Esophagus mucosa (tissue), 1 donor: Measurements from ENCODE around the gene SBNO2. TPM values are rescaled to one million over a fixed set of nuclear protein-coding genes. Genes with fewer than 3 reads are reported as not detected.

Source experiments
- ATAC-seq: fragments of 200-7000 bp; cut with Tn5 transposase; one replicate; pipeline ENCODE4 v1.9.1; 2020
- total RNA-seq: library from RNA; stranded (reverse); gene quantifications from one replicate; pipeline ENCODE4 v1.2.4, GENCODE V29; 2023
- donor health status: DM: yes; HTN: yes; CAD: no.

SBNO2 gene
- total RNA-seq, 1 donor from 2014 or later: 67.5 TPM

DNA sequence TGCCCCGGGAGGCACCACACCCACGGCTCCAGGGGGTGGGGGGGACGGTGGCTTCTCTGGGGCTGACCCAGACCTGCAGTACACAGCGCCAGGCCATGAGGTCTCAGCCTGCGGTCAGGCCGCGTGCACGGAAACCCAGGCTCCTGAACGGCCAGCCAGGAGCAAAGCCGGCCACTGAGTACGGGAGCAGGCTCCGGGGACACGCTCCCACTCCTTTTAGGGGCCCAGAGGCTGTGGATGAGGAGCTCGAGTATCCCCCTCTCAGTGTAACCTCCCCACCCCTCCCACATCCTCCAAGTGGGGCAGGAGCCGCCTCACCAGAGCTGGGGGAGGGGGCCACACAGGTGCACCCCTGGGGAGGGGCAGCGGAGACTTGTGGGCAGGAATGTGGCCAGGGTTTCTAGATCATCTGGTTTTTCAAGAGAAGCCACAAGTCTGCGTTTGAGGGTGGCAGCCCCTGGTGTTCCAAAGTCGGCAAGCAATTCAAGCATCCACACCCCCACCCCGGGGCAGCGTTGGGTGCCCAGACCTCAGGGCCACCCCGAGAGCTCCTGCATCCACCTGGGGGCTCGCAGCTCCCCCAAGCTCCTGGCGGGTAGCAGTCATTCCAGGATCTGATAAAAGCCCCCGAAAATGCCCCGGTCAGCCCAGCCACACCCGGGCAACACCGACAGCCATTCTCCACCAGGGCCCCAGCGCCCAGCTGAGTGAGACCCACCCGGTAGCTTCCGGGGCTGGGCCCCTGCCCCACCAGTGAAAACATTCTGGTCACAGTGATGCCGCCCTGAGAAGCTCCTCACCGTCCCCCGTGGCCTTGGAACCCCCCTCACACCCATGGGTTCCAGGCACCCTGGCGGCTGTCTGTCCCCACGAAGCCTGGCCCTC lies 6.1 kb downstream of the SBNO2 start:
- ATAC-seq: peak; percentile 14

DNA sequence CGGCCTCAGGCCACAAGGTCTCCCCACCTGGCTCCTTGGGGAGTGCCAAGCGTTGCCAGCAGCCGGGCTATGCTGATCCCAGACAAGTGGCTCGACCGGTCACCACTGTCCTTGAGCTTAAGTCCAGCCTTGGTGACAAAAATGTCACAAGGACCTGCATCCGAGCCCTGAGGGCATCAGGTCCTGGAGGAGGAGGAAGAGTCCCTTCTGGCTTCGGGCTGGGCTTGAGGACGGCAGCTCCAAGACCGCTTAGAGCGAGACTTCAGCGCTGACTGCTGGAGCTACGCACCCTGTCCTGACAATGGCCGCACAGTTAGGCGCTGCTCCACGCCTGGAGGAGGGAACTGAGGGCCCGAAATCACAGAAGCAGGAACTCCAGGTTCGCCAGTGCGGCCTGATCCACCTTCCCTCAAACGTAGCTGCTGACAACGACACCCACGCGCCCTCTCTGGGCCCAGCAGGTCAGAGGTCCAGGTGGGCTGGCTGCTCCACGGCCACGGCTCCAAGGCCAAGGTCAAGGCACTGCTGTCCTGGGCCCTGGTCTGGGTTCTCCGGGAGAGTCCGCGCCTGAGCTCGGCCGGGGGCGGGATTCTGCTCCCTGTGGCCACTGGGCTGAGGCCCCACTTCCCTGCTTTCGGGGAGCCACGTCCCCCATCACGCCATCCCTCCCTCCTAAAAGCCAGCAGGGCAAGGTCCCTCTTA lies 7.0 kb downstream of the SBNO2 start:
- ATAC-seq: peak; percentile 5

DNA sequence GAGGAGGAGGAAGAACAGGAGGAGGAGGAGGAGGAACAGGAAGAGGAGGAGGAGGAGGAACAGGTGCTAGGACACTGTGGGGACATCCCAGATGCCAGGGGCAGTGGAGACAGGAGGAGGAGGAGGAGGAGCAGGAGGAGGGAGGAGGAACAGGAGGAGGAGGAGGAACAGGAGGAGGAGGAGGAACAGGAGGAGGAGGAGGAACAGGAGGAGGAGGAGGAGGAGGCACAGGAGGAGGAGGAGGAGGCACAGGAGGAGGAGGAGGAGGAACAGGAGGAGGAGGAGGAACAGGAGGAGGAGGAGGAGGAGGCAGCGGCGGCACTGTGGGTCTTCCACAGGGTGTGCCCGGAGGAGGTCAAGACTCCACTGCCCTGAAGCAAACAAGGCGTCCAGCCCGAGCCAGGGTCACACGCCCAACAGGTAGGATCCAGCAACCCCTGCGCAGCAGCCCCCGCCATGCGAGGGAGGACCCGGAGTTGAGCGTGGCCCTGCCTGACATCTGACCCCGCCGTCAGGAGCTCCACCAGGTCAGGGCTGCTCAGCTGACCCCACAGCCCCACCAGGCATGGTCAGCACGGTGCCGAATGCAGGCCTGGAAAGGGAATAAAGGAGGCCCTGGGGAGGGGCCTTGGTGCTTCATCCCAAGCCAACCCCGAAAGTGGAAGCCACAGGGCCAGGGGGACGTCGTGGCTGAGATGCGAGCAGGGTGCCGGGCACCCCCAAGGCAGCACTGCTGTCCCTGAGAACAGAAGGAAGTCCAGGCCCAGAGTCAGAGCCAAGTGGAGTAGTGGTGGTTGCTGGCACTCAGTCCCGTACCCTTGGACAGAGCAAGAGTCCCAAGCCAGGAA lies 9.2 kb downstream of the SBNO2 start:
- ATAC-seq: no peak

DNA sequence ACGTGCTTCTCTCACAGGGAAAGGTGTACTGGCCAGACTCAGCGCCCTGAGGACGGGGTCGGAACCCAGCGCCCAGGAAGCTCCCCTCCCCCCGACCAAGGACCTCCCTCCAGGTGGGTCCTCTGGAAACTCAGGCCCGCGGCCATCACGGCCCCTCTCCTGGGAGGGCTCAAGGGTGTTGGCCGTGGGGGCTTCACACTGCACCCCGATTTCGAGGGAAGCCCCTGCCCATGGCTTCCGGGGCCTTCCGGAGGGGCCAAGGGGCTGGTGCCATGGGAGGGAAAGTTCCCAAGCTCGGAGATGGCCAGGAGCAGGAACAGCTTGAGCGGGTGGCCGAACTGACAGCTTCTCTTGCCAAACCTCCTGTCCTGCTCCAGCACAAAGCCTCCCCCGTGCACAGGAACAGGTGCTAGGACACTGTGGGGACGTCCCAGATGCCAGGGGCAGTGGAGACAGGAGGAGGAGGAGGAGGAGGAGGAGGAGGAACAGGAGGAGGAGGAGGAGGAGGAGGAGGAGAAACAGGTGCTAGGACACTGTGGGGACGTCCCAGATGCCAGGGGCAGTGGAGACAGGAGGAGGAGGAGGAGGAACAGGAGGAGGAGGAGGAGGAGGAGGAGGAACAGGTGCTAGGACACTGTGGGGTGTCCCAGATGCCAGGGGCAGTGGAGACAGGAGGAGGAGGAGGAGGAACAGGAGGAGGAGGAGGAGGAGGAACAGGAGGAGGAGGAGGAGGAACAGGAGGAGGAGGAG lies 10.0 kb downstream of the SBNO2 start:
- ATAC-seq: peak; percentile 10

DNA sequence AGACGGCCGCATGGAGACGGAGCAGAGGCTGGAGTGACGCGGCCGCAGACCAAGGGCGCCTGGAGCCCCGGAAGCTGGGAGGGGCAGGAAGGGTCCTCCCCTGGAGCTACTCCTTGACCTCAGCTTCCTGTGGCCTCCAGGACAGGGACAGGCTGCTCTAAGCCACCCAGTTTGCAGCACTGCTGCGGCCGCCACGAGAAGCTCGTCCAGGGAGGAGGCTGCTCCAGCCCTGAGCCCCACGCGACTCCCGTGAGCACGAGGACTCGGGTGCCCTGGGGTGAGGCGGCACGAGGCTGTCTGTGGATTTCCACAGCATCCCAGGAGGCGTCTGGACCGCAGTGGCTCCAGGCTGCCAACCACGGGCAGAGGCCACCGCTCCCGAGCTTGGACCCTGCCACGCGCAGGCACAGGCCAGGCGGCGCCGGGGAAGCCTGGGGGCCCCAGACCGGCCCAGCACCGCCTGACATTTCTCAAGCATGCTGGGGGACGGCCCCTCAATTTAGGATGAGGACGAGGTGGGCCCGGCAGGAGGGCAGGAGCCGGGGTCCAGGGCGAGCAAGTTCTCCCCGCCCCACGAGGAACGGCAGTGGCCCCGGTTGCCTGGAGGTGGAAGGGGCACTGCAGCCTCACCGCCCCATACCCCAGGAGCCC lies 10.7 kb downstream of the SBNO2 start:
- no peak for ATAC-seq

DNA sequence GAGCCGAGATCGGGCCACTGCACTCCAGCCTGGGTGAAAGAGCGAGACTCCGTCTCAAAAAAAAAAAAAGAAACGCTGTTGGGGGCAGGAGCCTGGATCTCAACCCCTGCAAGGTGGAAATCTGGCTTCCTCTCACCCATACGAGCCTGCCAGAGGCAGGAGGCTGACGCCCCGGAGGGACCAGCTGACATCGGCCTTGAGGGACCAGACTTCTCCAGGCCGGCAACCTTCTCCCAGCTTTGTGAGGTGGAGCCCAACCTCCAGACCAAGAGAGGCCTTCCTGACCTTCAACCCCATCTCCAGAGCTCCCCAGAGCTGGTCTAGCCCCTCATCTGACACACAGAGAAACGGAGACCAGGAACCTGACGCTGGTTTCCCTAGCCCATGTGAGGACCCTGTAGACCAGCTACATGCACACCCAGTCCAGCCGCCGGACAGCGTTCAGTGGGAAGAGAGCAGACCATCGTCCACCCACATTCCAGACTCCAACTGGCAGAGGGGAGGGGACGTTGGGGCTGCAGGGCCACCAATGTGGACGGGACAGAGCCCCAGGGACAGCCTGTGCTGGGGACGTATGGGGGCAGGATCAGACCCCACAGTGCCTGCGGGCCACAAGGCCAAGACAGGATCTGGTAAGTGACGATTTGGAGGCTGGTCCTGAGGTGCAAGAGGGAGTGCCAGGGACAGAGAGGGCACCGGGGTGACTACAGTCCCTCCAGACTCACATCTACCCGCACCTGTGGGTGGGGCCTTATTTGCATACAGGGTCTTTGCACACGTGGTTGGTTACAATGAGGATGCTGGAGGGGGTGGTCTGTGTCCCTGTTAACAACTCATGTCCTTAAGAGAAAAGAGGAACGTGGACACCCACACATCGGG lies 11.4 kb downstream of the SBNO2 start:
- no peak for ATAC-seq

DNA sequence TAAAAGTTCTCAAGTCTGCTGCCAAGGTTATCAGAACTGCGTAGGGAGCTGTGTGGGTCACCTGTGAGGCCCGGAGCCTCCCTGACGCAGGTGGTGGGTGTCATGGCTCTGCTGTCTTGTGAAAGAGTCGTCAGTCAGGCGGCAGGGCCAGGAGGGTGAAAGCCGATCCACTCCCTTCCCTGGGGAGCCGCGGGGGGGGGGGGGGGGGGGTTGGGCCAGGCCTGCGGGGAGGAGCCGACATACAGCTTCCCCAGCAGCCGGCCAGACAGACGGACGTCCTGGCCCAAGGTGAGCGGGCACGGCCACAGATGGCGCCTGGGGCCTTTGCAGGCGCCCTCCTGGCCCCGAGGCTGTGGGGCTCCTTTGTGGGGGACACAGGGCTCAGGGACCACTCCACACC lies 12.4 kb downstream of the SBNO2 start:
- peak; percentile 74 for ATAC-seq

DNA sequence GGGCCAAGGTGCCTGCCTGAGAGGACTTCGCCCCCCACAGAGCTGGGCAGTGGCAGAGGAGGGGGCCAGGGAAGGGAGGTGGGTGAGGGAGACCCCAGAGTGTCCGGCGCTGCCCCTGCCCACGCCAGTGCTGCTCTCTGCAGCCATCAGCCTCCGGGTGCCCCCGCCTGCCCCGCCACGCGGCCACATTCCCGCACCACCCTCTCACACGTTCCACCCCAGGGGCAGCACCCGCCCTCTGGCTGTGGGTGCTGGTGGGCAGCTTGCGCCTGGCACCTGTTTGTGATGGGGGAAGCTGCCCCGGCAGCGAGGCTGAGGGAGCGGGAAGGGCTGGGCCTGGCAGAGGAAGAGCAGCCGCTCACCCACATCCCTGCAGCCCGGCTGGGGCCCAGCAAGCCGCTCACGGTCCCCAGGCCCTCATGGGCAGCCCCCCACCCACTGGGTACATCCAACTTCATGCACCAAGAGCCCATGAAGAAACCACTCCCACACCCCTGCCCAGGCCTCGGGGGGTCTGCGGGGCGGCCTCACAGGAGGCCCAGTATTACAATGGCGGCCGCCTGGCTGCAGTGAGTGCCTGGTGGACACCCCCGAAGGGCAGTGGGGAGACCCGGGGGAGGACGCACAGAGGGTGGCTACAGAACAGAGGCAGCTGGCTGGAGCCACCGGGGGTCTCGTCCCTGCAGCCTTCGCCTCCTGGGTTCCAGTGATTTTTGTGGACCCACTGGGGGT lies 14.0 kb downstream of the SBNO2 start:
- no peak for ATAC-seq

DNA sequence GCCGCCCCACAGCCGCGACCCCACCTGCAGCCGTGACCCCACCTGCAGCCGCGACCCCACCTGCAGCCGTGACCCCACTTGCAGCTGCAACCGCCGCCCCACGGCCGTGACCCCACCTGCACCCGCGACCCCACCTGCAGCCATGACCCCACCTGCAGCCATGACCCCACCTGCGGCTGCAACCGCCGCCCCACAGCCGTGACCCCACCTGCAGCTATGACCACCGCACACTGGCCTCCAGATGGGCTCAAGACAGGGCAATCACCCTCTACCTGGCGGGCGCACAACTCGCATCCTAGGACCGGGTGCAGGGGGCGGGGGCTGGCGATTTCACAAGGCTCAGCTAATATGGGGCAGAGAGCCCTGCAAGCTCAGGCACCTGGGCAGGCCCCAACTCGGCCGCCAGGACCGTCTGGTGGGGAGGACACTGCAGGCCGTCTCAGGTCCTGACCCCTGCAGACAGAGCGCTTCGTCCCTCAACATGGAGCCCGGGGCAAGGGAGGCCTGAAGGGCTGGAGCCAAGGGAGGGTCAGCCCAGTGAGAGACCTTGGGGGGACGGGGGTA lies 15.1 kb downstream of the SBNO2 start:
- no peak for ATAC-seq

DNA sequence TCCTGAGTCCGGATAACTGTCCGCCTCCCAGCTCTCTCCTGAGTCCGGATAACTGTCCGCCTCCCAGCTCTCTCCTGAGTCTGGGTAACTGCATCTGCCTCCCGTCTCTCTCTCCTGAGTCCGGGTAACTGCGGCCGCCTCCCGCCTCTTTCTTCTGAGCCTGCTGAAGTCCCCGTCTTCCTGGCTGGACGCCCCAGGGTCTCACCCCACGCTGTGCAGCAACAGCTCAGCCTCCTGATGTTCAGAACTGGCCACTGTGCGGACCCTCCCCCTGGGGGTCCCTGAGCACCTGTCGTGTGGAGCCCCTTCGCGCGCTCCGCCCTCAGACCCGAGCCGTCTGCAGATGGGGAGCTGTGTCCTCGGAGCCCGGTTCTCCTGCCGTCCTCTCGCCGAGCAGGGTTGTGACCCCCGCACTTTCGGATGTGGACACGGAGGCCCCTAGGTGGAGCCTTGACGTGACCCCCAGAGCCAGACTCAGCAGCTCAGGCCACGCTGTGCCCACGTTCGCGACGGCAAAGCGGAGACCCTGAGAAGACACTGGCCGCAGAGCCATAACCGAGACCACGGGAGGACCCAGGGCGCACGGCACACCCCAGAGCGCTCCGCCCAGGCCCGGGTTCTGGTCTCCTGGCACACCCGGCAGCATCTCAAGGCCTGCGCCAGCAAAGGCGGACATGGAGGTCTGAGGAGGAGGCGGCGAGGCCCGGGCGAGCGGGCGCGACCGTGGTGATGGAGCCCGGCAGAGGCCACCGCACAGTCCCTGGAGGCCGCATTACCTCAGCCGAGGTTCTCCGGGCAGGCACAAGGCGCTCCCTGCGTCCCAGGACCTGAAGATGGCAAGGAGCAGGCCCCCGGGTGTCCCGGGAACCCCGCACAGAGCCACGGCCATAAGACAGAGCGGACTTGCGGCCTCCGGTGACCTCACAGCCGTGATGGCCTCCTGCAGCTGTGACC lies 15.9 kb downstream of the SBNO2 start:
- no peak for ATAC-seq

DNA sequence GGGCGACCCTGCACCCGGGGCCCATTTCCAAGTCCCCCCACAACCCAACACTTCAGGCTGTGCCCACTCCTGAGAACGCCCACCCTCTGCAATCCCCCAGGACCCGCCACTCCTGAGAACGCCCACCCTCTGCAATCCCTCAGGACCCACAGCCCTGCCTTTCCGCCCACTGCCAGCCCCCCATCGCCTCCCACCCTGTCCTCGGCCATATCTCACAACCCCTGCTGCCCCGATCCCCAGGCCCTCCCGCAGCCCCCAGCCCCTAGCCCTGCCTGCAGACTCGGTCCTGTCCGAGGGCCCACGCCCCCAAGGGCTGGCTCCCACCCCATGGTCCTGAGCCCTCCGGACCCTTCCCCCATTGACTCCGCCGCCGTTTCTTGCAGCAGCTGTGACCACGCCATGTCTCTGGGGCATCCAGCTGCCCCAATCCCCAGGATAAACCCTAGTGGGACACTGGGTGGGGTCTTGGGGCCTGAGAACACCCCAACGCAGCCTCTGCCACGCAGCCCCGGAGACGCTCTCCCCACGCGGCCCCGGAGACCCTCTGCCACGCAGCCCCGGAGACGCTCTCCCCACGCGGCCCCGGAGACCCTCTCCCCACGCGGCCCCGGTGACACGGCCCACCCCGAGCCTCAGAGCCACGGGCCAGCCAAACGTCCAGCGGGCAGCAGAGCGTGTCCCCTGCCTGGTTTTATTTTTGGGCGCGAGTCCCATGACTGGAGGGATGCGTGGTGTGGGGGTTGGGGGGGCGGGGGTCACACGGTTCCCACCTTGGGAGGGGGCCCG lies 17.0 kb downstream of the SBNO2 start:
- no peak for ATAC-seq

DNA sequence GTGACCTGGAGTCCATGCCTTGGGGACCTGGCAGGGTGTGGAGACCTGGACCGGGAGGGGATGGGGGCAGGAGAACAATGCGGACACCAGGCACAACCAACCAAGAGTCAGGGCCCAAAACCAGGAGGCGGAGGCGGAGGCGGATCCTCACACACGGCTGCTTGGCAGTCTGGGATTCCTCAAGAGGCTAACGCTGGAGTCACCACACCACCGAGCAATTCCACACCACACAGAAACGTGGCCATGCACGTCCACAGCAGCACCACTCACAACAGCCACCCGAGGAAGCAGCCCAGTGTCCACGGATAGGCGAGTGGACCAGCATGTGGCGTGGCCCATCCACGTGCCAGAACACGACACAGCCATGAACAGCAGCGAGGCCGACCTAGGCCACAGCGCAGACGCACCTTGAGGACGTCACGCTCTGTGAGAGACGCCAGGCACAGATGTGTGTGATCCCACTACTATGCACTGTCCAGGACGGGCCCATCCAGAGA lies 17.7 kb downstream of the SBNO2 start:
- ATAC-seq: peak; percentile 1

DNA sequence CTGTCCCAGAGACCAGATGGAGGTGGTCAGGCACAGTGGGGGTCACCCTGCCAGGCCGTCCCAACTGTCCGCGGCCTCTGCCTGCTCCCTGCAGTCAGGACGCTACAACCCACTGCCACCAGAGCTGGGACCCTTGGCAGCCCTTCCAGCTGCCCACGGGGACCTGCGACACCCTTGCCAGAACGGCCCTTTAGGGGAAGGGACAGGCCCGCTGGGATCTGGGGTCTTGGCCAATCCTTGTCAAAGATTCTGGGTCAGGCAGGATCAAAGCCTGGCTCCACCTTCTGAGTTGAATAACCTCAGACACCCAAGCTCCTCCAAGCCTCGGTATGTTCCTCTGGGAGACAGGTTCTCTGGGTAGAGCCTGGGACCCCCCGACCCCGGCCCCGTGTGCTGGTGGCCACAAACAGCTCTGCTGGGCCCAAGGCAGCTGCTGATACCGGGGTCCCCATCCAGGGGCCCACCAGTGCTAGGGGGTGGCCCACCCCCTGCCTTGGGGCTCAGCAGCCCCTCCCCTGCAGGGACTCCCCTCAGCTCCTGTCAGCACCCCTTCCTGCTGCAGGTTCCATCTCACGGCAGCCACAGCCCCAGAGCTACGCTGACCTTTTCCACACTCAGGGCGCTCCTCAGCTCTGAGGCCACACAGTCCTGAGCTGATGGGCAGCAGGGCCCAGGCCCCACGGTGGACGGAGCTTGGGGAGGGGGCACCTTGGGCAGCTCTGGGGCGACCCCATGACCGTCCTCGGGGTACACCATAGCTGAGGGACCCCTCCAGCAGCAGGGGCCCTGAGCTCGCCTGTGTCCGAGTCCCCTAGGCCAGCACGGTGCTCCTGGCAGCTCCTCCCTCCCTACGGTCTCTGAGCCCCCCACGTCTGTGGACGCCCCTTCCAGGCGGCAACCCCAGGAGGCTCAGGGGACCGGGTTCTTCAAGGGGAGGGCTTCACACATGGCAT lies 18.4 kb downstream of the SBNO2 start:
- ATAC-seq: peak; percentile 30

DNA sequence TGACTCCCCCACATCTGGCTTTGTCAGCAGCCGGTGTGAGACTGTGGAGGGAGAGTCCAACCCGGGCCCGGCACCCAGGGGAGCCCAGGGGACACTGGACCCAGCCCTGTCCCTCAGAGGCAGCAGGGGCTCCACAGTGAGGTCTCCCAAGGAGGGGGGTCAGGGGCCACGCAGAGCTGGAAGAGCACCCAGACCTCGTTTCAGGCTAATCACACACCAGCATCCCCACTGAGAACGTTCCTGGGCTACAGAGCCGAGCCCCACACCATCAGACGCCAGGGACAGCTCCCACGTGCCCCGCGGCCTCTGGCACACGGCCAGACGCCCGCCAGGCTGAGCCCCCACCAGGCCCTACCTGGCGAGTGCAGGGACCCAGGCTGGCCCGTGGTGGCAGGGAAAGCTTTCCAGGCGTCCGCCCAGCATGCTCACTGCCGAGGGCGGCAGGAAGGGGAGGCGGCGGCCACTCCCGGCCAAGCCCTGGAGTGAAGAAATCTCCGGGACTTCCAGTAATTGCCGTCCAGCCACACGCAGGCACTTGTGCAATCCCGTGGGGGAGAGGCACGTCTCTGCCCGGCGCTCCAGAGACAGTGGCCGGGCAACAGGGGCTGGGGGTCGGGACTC lies 19.2 kb downstream of the SBNO2 start:
- ATAC-seq: peak; percentile 79

DNA sequence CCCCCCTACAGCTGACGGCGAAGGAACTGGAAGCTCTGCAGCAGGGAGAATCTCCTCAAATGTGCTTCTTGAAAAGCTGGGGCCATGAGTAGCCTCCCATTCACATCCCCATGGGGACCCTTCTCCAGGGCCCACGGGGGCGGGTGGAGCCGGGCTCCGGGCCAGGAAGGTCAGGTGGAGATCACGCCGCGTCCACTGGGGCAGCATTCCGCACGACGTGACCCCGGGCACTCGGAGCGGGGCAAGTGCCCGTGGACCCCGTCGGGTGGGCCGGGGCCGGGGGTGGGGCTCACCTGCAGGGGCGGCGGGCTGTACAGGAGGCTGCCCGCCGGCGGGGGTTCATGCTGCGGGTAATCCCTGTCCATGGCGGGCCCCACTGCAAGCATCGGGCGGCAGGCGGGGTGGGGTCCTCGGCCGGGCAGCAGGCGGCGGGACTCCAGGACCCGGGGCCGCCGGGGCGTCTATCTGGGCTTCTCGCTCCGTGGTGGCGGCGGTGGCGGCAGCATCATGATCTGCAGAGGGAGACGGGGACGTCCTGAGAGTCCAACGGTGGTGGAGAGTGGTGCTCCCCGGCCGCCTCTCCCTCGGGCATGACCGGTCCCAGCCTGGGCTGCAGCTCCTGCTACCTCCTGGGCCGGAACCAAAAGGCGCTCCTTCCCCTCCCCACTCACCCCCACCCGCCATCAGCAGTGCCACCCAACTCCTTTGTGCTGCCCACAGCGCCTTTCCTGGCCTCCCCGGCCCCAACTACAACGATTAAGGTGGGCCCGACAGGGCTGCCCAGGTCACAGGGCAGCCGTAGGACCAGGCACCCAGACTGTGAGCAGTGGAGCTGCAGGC lies 20.0 kb downstream of the SBNO2 start:
- peak; percentile 0 for ATAC-seq
